GM10266 (cell line): ENCODE measurements around the gene PRDM16.

Experiments
- DNase-seq: peaks from one replicate; pipeline ENCODE4 v3.0.0; 2012; ENCODE audit errors: extremely low spot score
- TF ChIP-seq, protein P1 (sequence below): IDR thresholded peaks from 2 replicates; pipeline ENCODE4 v1.5.1; 2012; ENCODE audit warnings: mild to moderate bottlenecking, low read depth; ENCODE audit not compliant: control insufficient read depth, insufficient read depth; ENCODE audit errors: missing control alignments

The PRDM16 gene

DNA sequence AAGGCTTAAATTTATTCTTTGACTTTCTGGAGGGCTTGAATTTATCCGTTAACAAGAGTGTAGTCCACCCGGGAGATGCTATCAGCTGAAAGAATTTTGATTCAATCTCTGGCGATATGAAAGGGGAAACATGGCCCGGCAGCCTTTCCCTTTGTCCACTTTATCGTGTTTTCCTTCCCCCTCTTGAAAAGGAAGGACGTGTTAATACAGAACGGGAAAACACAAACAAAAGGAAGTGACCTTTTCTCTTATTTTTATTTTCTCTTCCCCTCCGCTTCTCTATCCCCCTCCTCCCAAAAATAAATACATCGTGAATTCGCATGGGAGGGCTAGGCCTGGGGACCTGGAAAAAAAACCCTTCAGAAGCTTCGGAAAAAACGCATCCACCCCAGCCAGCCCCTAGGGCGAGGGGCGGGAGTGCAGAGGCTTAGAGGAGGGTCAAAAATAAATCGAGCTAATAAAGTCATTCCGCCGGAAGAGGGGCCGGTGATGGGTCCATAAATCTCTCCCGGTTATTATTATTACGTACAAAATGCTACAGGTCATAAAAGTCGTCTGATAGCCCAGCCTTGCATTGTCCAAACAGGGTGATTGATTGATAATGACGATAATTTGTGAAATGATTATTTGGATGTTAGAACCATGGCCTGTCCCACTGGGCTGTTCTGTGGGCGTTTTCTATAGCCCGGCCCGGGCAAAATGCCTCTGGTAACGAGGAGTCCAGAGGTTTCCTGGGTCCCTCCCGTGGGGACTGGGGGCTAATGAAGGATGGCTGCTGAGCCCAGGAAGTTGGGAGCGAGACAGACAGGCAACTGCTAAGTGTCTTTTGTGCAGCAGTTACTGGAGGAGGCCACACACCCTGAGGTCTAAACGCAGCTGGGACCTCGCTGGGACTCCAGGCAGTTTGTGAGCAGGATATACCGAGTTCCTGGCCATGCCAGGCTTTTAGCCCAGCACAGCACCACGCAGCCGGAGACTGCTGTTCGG is 179.4 kb downstream of the PRDM16 start:
- no peak for DNase-seq
- TF ChIP-seq, protein P1, sequence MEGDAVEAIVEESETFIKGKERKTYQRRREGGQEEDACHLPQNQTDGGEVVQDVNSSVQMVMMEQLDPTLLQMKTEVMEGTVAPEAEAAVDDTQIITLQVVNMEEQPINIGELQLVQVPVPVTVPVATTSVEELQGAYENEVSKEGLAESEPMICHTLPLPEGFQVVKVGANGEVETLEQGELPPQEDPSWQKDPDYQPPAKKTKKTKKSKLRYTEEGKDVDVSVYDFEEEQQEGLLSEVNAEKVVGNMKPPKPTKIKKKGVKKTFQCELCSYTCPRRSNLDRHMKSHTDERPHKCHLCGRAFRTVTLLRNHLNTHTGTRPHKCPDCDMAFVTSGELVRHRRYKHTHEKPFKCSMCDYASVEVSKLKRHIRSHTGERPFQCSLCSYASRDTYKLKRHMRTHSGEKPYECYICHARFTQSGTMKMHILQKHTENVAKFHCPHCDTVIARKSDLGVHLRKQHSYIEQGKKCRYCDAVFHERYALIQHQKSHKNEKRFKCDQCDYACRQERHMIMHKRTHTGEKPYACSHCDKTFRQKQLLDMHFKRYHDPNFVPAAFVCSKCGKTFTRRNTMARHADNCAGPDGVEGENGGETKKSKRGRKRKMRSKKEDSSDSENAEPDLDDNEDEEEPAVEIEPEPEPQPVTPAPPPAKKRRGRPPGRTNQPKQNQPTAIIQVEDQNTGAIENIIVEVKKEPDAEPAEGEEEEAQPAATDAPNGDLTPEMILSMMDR: no peak

DNA sequence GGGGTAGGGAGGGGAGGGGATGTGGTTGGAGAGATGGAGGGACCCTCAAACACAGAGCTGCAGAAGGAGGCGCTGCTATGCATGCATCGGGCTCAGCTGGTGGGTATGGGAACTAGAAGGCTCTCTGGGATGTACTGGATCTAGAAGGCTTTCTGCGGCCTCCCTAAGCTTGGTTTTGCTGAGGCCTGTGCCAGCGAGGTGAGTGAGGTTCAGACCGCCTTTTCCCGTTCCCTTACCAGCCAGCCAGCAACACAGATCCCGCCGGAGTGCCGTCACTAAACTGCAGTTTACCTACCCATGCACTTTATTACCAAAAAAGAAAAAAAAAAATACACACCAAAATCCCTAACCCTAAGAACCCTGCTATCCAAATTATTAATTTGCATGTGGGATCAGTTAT is 180.2 kb downstream of the PRDM16 start:
- DNase-seq: no peak
- TF ChIP-seq, protein P1: no peak

GRCh38 chr1:3249631-3250501 is 180.9 kb downstream of the PRDM16 start:
- TF ChIP-seq, protein P1: no peak

GRCh38 chr1:3250624-3251023 is 181.6 kb downstream of the PRDM16 start:
- DNase-seq: no peak
- TF ChIP-seq, protein P1: no peak

More at GRCh38 chr1:3249631-3250501, 180.9 kb downstream of the PRDM16 start:
- no peak for DNase-seq

- DNase-seq: no peak
- TF ChIP-seq, protein P1: no peak
Observed at GRCh38 chr1:3251099-3251806, 182.2 kb downstream of the PRDM16 start.

DNA sequence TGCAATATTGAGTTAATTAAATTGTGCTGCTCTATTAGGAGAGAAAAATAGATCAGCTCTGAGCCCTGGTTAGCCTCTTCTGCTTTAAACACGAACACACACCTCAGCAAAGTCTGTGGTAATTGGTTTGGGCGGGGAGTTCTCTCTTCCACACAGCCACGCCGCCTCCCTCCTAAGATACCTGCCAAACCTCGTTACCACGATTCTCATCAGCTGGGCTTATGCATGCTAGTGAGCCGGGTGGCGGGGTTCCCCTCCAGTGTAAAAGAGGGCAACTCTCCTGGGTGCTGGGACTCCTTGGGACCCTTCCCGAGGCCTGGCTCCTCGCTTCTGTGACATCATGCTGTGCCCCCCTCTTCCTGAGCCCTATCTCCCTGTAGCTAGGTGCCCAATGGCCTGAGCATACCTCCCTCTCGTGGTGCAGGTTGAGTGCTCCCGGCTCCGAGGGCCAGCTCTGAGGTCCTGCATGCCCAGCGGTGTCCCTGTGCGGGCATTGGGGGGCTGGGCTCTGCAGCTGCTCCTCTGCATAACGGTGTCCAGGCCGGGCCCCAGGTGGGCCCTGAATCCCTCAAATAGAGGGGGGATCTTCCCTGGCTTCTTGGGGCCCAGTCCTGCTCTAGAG is 182.9 kb downstream of the PRDM16 start:
- DNase-seq: no peak
- TF ChIP-seq, protein P1: no peak
